ENCODE data around the gene VAMP8. TPM values are rescaled to one million over a fixed set of nuclear protein-coding genes. Genes with fewer than 3 reads are reported as not detected.

Gene VAMP8
- polyA plus RNA-seq, 3 donors: 260 to 761 (median 623) TPM

- H3K4me2 ChIP-seq (replicated peaks; ENCODE audit: extremely low read depth, low read length, poor library complexity, severe bottlenecking): peak overlapping the region; percentile 96
- H3K27me3 ChIP-seq (ENCODE audit: control insufficient read depth in 2 of 2, insufficient read depth in 2 of 2, low read length in 2 of 2): no peaks in the 10 kb centered on the region
- H3K36me3 Mint-ChIP-seq: peaks cover 26 to 34% of the 10 kb centered on the region in 2 donors
- TF ChIP-seq CTCF (IDR thresholded peaks at IDR 0.05): no peak
- peak overlapping the region; percentile 50 to 83 (median 66) for H3K4me3 ChIP-seq (replicated peaks in 1 of 3; ENCODE audit: low read depth in 2 of 3, low read length in 3 of 3)
- intact Hi-C loops (cut with micrococcal nuclease): loop anchor here in 1 of 2 donors (5.0 kb wide), 1 partner anchor 117 kb away; no protein-coding TSS in a partner anchor
- peaks cover 15 to 24% of the 10 kb centered on the region in 2 donors for H3K36me3 ChIP-seq (replicated peaks in 1 of 2; ENCODE audit: control insufficient read depth in 1 of 2, insufficient read depth in 2 of 2, low read length in 2 of 2)
- H3K4me1 ChIP-seq (ENCODE audit: control insufficient read depth in 1 of 2, insufficient read depth in 2 of 2, low read length in 2 of 2): peaks cover 84 to 89% of the 10 kb centered on the region in 2 donors
- peak in 2 of 3 donors; percentile 40 to 48 for DNase-seq
- H3K4me3 Mint-ChIP-seq: peak overlapping the region; percentile 83 to 88
- H3K27ac Mint-ChIP-seq: peak overlapping the region; percentile 71 to 92 (median 88)
- peaks cover 70% of the 10 kb centered on the region for H3K79me2 ChIP-seq (ENCODE audit: insufficient read depth, low read length)
- peaks cover 0 to 2% (median 0%) of the 10 kb centered on the region in 3 donors for H3K27me3 Mint-ChIP-seq (ENCODE audit: low read depth in 3 of 3)
- peaks cover 14% of the 10 kb centered on the region for H4K20me1 ChIP-seq (ENCODE audit: insufficient read depth, low read length)
- H3K4me1 Mint-ChIP-seq: peaks cover 85% of the 10 kb centered on the region
- peak overlapping the region; percentile 33 to 86 for H3K27ac ChIP-seq (ENCODE audit: low read depth in 1 of 2, low read length in 2 of 2)
- no peaks in the 10 kb centered on the region for H3K9me3 ChIP-seq (replicated peaks in 1 of 2; ENCODE audit: control insufficient read depth in 1 of 2, insufficient read depth in 1 of 2, low read length in 2 of 2)
- no peaks in the 10 kb centered on the region for H3K9me3 Mint-ChIP-seq
- 11% methylated on average over 5 of the region's 9 CpGs for WGBS (ENCODE audit: insufficient coverage)
- H3K9ac ChIP-seq (ENCODE audit: insufficient read depth, low read length, poor library complexity, severe bottlenecking): peak overlapping the region; percentile 72
- peak overlapping the region; percentile 75 for H2AFZ ChIP-seq (ENCODE audit: insufficient read depth, low read depth, low read length, poor library complexity, severe bottlenecking)
Observed at GRCh38 chr2:85584857-85585780, 7.7 kb downstream of the VAMP8 start.

- H3K27me3 ChIP-seq (ENCODE audit: control insufficient read depth in 2 of 2, insufficient read depth in 2 of 2, low read length in 2 of 2): no peaks in the 10 kb centered on the region
- H3K4me1 Mint-ChIP-seq: peaks cover 88% of the 10 kb centered on the region
- peak overlapping the region; percentile 33 to 86 for H3K27ac ChIP-seq (ENCODE audit: low read depth in 1 of 2, low read length in 2 of 2)
- H3K4me3 ChIP-seq (replicated peaks in 1 of 3; ENCODE audit: low read depth in 2 of 3, low read length in 3 of 3): peak overlapping the region in 2 of 3 experiments; percentile 66 to 83
- H3K36me3 ChIP-seq (replicated peaks in 1 of 2; ENCODE audit: control insufficient read depth in 1 of 2, insufficient read depth in 2 of 2, low read length in 2 of 2): peaks cover 15 to 24% of the 10 kb centered on the region in 2 donors
- peak in 2 of 3 donors; percentile 35 to 47 for DNase-seq
- H3K9ac ChIP-seq (ENCODE audit: insufficient read depth, low read length, poor library complexity, severe bottlenecking): peak overlapping the region; percentile 72
- peaks cover 0 to 2% (median 0%) of the 10 kb centered on the region in 3 donors for H3K27me3 Mint-ChIP-seq (ENCODE audit: low read depth in 3 of 3)
- no CpG with 5 or more reads among the region's 1 CpG for WGBS (ENCODE audit: insufficient coverage)
- H3K4me2 ChIP-seq (replicated peaks; ENCODE audit: extremely low read depth, low read length, poor library complexity, severe bottlenecking): peak overlapping the region; percentile 96
- peaks cover 10% of the 10 kb centered on the region for H4K20me1 ChIP-seq (ENCODE audit: insufficient read depth, low read length)
- H3K4me1 ChIP-seq (ENCODE audit: control insufficient read depth in 1 of 2, insufficient read depth in 2 of 2, low read length in 2 of 2): peaks cover 86 to 89% of the 10 kb centered on the region in 2 donors
- intact Hi-C loops (cut with micrococcal nuclease): loop anchor here in 1 of 2 donors (5.0 kb wide), 1 partner anchor 117 kb away; no protein-coding TSS in a partner anchor
- no peaks in the 10 kb centered on the region for H3K9me3 ChIP-seq (replicated peaks in 1 of 2; ENCODE audit: control insufficient read depth in 1 of 2, insufficient read depth in 1 of 2, low read length in 2 of 2)
- H3K4me3 Mint-ChIP-seq: peak overlapping the region; percentile 83 to 88
- H3K36me3 Mint-ChIP-seq: peaks cover 22 to 30% of the 10 kb centered on the region in 2 donors
- no peaks in the 10 kb centered on the region for H3K9me3 Mint-ChIP-seq
- TF ChIP-seq CTCF (IDR thresholded peaks at IDR 0.05): no peak
- peaks cover 67% of the 10 kb centered on the region for H3K79me2 ChIP-seq (ENCODE audit: insufficient read depth, low read length)
- H2AFZ ChIP-seq (ENCODE audit: insufficient read depth, low read depth, low read length, poor library complexity, severe bottlenecking): no peak overlapping the region
- peak overlapping the region; percentile 73 to 92 (median 88) for H3K27ac Mint-ChIP-seq
Observed at GRCh38 chr2:85585781-85586105, 8.4 kb downstream of the VAMP8 start.

All from CD14-positive monocyte (primary cell).